Tibial nerve (tissue), 4 donors: ENCODE data around the gene MPZL3. TPM values are rescaled to one million over a fixed set of nuclear protein-coding genes. Genes with fewer than 3 reads are reported as not detected.

Source experiments
- DNase-seq, 2 donors: peaks; one replicate each; pipeline ENCODE4 v3.0.0-alpha.2; 2019; ENCODE audit warnings: low spot score in 2 of 2
- H3K27ac ChIP-seq, 4 donors: fragments of 200-600 bp; sonication (generic) in 3 of 4; one replicate each; pipeline ENCODE4 v1.5.1; 2017 to 2019; ENCODE audit warnings: mild to moderate bottlenecking in 1 of 4
- H3K27me3 ChIP-seq, 2 donors: fragments of 200-600 bp; sonication (generic) in 1 of 2; one replicate each; pipeline versions ENCODE4 v1.5.1 to v1.6.0; 2017 to 2019
- H3K36me3 ChIP-seq, 3 donors: fragments of 200-600 bp; sonication (generic); one replicate each; pipeline ENCODE4 v1.5.1; 2018 to 2019
- H3K4me1 ChIP-seq, 4 donors: fragments of 200-600 bp; sonication (generic) in 3 of 4; one replicate each; pipeline ENCODE4 v1.5.1; 2017 to 2019
- H3K4me3 ChIP-seq, 4 donors: fragments of 200-600 bp; sonication (generic) in 3 of 4; one replicate each; pipeline ENCODE4 v1.5.1; 2017 to 2019; ENCODE audit warnings: mild to moderate bottlenecking in 1 of 4, moderate library complexity in 1 of 4
- H3K9me3 ChIP-seq, 4 donors: fragments of 200-600 bp; sonication (generic) in 3 of 4; one replicate each; pipeline ENCODE4 v1.5.1; 2017 to 2019
- EP300 ChIP-seq, 2 donors: sonication (generic); formaldehyde crosslinking; IDR thresholded peaks; one replicate each; pipeline ENCODE4 v1.6.1; 2017; ENCODE audit warnings: antibody characterized with exemption in 2 of 2, mild to moderate bottlenecking in 1 of 2
- POLR2A ChIP-seq, 2 donors: fragments of 450-650 bp; IDR thresholded peaks; one replicate each; pipeline ENCODE4 v1.6.1; 2017; ENCODE audit warnings: antibody characterized with exemption in 2 of 2, mild to moderate bottlenecking in 2 of 2, moderate library complexity in 2 of 2
- WGBS, 2 donors: methylation state at CpG; one replicate each; pipeline ENCODE4 v1.1.5; 2018; 5-methylcytosine and 5-hydroxymethylcytosine counted together
- total RNA-seq, 4 donors: library from RNA; depleted of rRNA; stranded (reverse); fragments of >200 nt; gene quantifications; one replicate each; pipeline ENCODE4 v1.1.0, GENCODE V29; 2016
- TF ChIP-seq, protein P1 (sequence below), 5 experiments: fragments of 200-600 bp in 3 of 5; fragments of 450-650 bp in 2 of 5; sonication (generic) in 3 of 5; IDR thresholded peaks; one replicate each; pipeline ENCODE4 v1.5.1; 2016 to 2019; ENCODE audit warnings: antibody characterized with exemption in 5 of 5, mild to moderate bottlenecking in 3 of 5, moderate library complexity in 2 of 5

The MPZL3 gene
- total RNA-seq, 4 donors from 2014 or later, result 0.87 to 3.1 (median 1.9) TPM

DNA sequence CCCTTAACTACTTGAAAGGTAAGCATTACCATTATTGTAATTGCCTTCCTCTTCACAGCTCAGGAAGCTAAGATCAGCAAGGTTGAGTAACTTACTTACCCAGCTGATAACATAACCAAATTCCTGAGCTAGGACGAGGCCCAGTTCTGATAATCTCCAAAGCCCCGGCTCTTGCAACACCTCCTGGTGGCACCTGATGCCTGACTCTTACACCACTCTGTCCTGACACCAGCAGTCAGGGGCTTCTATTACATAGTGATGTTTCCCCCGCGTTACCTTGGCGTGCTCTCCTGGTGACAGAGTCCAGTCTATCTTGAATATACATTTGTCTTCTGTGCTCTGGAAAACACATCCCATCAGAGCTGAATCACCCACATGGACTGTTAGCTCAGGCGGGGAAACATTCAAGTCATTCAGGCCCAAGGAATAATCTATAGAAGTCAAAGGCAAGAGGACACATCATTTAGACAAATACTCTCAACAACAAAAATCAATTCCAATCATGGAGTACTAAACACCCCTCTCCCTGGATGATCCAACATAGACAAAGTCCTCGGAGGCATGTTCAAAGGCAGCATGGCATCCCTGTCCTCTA, 39.9 kb downstream of the MPZL3 start:
- WGBS, 2 donors, result 82 to 86% methylated on average over 7 of the region's 7 CpGs
- peaks cover 0 to 42% of the 10 kb centered on the region in 2 donors for H3K27me3 ChIP-seq
- TF ChIP-seq, protein P1, sequence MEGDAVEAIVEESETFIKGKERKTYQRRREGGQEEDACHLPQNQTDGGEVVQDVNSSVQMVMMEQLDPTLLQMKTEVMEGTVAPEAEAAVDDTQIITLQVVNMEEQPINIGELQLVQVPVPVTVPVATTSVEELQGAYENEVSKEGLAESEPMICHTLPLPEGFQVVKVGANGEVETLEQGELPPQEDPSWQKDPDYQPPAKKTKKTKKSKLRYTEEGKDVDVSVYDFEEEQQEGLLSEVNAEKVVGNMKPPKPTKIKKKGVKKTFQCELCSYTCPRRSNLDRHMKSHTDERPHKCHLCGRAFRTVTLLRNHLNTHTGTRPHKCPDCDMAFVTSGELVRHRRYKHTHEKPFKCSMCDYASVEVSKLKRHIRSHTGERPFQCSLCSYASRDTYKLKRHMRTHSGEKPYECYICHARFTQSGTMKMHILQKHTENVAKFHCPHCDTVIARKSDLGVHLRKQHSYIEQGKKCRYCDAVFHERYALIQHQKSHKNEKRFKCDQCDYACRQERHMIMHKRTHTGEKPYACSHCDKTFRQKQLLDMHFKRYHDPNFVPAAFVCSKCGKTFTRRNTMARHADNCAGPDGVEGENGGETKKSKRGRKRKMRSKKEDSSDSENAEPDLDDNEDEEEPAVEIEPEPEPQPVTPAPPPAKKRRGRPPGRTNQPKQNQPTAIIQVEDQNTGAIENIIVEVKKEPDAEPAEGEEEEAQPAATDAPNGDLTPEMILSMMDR (IDR thresholded peaks at IDR 0.05), result no peak
- TF ChIP-seq EP300 (IDR thresholded peaks at IDR 0.05), result no peak
- no peak for TF ChIP-seq POLR2A (IDR thresholded peaks at IDR 0.05)

DNA sequence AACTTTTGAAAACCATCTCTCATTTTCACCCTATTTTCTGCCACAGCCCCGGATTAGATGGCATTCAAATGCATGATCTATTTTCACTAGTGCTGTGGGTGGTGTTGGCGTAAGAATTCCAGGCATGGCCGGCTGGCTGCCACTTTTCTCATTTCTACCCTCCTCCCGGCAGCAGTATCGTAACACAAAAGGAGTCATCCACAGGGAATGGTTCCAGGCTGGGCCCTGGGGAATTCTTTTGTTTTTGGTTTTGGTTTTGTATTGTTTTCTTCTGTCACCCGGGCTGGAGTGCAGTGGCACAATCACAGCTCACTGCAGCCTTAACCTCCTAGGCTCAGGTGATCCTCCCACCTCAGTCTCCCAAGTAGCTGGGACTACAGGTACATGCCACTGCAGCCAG, 41.2 kb downstream of the MPZL3 start:
- DNase-seq, result no peak
- H3K4me1 ChIP-seq, result no peaks in the 10 kb centered on the region
- H3K27me3 ChIP-seq, result peaks cover 0 to 34% of the 10 kb centered on the region in 2 donors
- no peaks in the 10 kb centered on the region for H3K9me3 ChIP-seq
- no peak overlapping the region for H3K4me3 ChIP-seq
- H3K36me3 ChIP-seq, result no peaks in the 10 kb centered on the region
- 26 to 34% methylated on average over 6 of the region's 6 CpGs for WGBS, 2 donors
- TF ChIP-seq, protein P1 (IDR thresholded peaks at IDR 0.05), result no peak
- TF ChIP-seq EP300 (IDR thresholded peaks at IDR 0.05) (no peak), POLR2A (IDR thresholded peaks at IDR 0.05) (no peak)
- peak overlapping the region in 2 of 4 donors; percentile 18 to 45 for H3K27ac ChIP-seq

More for the DNA sequence above, 39.9 kb downstream of the MPZL3 start:
- no peaks in the 10 kb centered on the region for H3K36me3 ChIP-seq
- DNase-seq, result no peak
- H3K27ac ChIP-seq, result no peak overlapping the region
- no peak overlapping the region for H3K4me3 ChIP-seq
- peaks cover 0 to 4% (median 0%) of the 10 kb centered on the region in 4 donors for H3K4me1 ChIP-seq
- H3K9me3 ChIP-seq, result no peaks in the 10 kb centered on the region

DNA sequence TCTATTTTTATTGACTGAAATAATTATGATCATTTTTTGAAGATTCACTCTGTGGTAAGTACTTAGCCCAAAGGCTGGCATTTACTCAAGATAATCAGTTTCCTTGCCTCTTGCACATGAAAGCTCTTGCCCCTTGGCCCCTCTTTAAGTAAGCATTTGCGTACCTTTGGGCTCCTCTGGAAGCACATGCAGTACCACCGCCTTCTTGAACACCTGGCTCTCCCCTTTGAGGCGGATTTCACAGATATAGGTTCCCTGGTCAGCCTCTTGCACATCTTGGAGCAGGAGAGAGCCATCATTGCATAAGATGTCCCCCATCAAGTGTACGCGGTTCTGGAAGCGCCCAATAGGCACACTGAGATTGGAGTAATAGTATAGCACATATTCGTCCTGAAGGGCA, 41.8 kb downstream of the MPZL3 start:
- no peak for DNase-seq
- H3K27me3 ChIP-seq, result peaks cover 0 to 27% of the 10 kb centered on the region in 2 donors
- 92% methylated on average over 7 of the region's 7 CpGs for WGBS, 2 donors
- peak overlapping the region in 2 of 4 donors; percentile 6 to 45 for H3K27ac ChIP-seq
- H3K4me1 ChIP-seq, result no peaks in the 10 kb centered on the region
- TF ChIP-seq, protein P1 (IDR thresholded peaks at IDR 0.05), result no peak
- TF ChIP-seq POLR2A (IDR thresholded peaks at IDR 0.05) (no peak), EP300 (IDR thresholded peaks at IDR 0.05) (no peak)
- H3K9me3 ChIP-seq, result no peaks in the 10 kb centered on the region
- no peaks in the 10 kb centered on the region for H3K36me3 ChIP-seq
- H3K4me3 ChIP-seq, result no peak overlapping the region

DNA sequence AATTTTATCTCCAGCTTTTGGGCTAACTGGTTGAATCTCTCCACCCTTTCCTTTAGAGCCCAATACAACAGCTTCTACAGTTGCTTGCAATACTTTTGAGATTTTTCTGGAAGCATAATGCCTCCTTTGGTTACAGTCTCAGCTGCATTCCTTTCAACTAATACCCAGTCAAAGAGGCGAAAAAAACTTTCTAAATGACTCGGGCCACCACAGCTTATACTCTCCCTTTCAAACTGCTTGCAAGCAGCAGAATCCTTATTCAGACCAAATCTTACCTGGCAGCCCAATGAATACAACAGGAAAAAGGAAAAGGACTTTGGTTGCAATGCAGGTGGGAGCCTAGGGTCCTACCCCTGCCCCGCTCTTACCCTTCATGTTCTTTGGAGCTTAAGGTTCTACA, 43.1 kb downstream of the MPZL3 start:
- DNase-seq, result no peak
- Histone ChIP-seq H3K4me1 (no peaks in the 10 kb centered on the region), H3K27ac (no peak overlapping the region), H3K27me3 (peaks cover 0 to 22% of the 10 kb centered on the region in 2 donors), H3K9me3 (no peaks in the 10 kb centered on the region), H3K36me3 (no peaks in the 10 kb centered on the region), H3K4me3 (no peak overlapping the region)
- TF ChIP-seq POLR2A (IDR thresholded peaks at IDR 0.05) (no peak), EP300 (IDR thresholded peaks at IDR 0.05) (no peak)
- TF ChIP-seq, protein P1 (IDR thresholded peaks at IDR 0.05), result no peak
- 71 to 80% methylated on average over 3 of the region's 3 CpGs for WGBS, 2 donors

DNA sequence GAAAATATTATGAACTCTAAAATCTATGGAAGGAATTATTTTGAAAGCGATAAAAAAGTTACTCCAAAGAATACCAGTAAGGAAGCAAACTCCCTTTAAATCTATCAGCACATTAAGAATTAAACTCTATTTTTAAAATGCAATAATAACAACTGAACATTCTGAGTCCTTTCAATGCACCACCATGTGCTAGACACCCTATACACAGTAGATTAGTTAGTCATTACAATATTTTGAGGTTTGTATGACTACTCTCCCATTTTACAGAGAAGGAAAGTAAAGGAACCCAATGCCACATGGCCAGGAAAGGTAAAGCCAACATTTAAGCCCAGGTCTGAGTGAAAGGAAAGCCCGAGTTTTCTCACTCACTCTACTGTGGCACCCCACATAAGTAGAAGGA, 45.1 kb downstream of the MPZL3 start:
- H3K36me3 ChIP-seq, result no peaks in the 10 kb centered on the region
- no peak for TF ChIP-seq EP300 (IDR thresholded peaks at IDR 0.05)
- TF ChIP-seq, protein P1 (IDR thresholded peaks at IDR 0.05), result no peak
- no peak for TF ChIP-seq POLR2A (IDR thresholded peaks at IDR 0.05)
- H3K9me3 ChIP-seq, result no peaks in the 10 kb centered on the region
- peaks cover 0 to 15% of the 10 kb centered on the region in 2 donors for H3K27me3 ChIP-seq
- H3K4me1 ChIP-seq, result no peaks in the 10 kb centered on the region
- DNase-seq, result no peak
- WGBS, 2 donors, result 79 to 82% methylated on average over 2 of the region's 2 CpGs
- no peak overlapping the region for H3K4me3 ChIP-seq
- peak overlapping the region in 1 of 4 donors; percentile 62 for H3K27ac ChIP-seq
